ENCODE measurements around the gene BICRA.

GRCh38 chr19:47679251-47679900 is 70.4 kb downstream of the BICRA start:
- TF ChIP-seq CTCF (conservative IDR thresholded peaks at IDR 0.05; ENCODE audit: low read depth, low read length) (no peak), RCOR1 (IDR thresholded peaks at IDR 0.05; ENCODE audit: insufficient replicate concordance, low read length) (no peak), USF2 (IDR thresholded peaks at IDR 0.05; ENCODE audit: low read depth, low read length) (no peak), MXI1 (IDR thresholded peaks at IDR 0.05; ENCODE audit: borderline replicate concordance, low read depth, low read length) (no peak), POLR2A (IDR thresholded peaks at IDR 0.05; ENCODE audit: low read depth, low read length) (no peak), BHLHE40 (IDR thresholded peaks at IDR 0.05; ENCODE audit: low read depth, low read length) (no peak), SMC3 (IDR thresholded peaks at IDR 0.05; ENCODE audit: low read depth, low read length) (no peak), NFE2L2 (IDR thresholded peaks at IDR 0.05; ENCODE audit: low read depth, low read length) (no peak), MAFK (IDR thresholded peaks at IDR 0.05; ENCODE audit: low read depth, low read length) (no peak)
